IPS DF 4.7 (cell line): Measurements from ENCODE around the gene PAPOLB.

Source experiments
- DNase-seq: peaks from one replicate; pipeline ENCODE4 v3.0.0-alpha.2; 2013; ENCODE audit warnings: low spot score; ENCODE audit errors: extremely low read depth

PAPOLB gene

DNA sequence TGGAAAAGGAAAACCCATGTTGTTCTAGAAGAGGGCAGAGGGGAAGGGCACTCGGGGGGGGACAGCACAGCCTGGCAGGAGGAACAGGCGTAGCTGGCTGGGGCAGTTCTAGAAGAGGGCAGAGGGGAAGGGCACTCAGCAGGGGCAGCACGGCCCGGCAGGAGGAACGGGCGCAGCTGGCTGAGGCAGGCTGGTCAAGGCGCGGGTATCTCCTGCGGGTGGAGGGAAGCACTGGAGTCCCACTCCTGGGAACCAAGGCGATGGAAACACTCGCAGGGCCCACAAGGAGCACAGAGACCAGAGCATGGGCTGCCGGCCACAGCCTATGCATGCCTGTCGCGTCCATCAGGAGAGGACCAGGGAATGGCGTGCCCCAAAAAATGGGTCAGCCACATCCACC, 36.7 kb downstream of the PAPOLB start:
- DNase-seq = no peak

DNA sequence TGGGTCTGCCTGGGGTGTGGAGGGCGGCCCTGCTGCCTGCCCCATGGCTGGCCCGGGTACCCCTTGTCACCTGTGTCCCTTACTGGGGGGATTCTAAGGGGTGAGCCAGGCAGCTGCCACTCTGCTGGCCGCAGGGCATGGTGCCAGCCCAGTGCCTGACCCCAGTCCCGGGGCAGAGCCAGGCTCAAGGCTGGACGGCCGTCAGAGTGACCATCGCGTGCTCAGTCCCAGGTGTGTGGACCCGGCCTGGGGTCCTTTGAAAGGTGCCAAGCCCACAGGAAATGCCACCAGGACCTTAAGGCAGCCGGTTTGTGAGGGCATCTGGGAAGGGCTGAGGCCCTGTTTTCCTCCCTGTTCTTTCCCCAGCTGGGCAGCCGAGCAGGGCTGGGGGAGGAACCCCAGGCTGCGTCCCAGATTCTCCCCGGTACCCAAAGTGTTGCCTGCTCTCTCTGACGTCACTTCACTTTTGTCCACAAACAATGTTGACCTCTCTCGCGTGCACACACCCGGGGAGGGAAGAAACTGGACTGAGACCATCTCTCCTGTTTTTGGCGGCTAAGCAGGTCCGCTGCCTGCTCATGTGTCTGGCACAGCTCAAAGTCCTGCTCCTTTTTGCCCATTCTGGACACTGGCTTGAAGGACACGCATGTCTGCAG, 37.6 kb downstream of the PAPOLB start:
- DNase-seq = no peak

DNA sequence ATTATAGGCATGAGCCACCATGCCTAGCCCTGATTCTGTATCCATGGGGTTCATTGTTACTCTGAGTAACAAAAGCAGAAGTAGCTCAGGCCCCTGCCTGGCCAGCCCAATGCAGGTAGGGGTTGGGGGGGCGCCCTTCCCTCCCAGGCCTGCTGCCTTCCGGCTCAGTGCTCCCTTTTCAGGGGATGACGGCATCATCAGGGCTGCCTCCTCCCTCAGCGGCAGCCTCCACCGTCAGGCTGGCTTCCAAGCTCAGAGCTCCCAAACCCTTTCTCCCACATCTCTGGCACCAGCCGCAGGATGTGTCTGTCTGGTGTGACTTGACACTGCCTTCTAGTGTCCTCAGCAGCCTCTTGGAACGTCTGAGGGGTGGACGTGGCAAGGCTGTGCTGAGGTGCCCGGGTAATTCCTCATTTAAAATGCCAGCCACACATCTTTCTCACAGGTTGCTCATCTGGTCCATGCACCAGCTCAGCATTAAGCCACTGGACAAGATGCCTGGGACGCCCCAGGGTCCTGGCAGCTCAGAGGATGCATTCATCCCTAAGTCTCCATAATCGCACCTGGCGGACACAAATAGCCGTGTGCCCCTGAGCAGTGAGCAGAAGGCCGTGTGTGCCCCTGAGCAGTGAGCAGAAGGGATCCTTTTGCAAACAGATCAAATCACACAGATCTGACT, 38.2 kb downstream of the PAPOLB start:
- no peak for DNase-seq

DNA sequence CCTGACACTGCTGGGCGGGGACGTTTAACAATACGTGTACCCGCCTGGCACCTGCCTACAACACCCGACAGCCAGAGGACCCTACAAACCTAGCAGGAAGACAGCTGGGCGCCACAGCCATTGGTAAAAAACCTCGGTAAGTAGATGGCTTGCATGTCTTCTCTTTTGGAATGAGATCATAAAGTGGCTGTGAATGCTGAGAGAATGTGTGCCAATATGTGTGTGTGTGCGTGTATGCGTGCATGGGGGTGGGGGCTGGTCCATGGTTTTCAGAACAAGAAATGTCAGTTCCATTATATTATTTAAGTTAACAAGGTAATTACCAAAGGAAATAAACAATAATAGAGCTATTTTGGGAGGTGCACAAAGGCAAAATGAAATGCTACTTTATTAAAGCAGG, 39.2 kb downstream of the PAPOLB start:
- no peak for DNase-seq

DNA sequence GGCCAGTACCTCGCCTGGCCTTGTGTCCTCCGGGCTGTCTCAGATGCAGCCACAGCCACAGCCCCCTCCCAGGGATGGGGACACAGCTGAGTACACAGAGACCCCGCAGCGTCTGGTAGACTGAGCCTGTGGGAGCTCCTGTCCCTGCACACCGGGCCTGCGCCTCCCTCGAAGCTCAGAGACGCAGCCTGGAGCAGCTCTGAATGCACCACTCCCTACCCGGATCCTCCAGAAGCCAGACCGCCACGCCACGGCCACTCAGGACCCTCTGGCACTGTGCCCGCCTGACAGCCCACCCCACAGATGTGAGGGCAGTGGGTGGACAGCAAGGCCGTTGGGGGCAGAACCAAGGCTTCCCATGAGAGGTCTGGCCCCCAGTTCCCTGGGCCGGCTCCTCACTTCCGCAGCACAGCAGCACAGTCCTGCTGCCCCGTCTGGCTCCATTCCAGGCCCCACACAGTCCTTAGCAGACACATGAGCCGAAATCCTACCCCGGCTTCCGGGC, 40.8 kb downstream of the PAPOLB start:
- no peak for DNase-seq

DNA sequence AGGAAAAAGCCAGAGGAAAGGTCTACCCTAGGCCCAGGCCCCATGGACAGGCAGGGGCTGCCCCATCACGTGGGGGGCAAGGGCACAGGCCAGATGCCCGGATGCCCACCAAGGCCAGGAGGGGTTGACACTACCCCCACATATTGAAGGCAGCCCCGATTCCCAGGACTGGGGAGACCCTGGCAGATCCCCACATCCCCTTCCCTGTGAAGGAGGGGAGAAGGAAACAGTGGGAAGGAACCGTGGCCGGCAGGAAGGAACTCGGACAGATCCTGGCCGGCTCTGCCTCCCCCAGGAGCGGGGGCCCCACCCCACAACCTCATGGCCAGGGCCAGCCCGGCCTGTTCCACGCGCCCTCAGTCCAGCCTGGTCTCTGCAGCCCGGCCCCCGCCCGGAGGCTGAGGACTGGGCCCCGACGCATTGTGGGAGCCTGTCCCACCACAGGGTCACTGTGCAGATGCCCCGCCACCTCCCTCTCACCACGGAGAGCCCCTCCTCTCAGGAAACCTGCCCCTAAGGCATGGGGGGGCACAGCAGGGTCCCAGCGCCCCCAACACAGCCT, 41.3 kb downstream of the PAPOLB start:
- no peak for DNase-seq

DNA sequence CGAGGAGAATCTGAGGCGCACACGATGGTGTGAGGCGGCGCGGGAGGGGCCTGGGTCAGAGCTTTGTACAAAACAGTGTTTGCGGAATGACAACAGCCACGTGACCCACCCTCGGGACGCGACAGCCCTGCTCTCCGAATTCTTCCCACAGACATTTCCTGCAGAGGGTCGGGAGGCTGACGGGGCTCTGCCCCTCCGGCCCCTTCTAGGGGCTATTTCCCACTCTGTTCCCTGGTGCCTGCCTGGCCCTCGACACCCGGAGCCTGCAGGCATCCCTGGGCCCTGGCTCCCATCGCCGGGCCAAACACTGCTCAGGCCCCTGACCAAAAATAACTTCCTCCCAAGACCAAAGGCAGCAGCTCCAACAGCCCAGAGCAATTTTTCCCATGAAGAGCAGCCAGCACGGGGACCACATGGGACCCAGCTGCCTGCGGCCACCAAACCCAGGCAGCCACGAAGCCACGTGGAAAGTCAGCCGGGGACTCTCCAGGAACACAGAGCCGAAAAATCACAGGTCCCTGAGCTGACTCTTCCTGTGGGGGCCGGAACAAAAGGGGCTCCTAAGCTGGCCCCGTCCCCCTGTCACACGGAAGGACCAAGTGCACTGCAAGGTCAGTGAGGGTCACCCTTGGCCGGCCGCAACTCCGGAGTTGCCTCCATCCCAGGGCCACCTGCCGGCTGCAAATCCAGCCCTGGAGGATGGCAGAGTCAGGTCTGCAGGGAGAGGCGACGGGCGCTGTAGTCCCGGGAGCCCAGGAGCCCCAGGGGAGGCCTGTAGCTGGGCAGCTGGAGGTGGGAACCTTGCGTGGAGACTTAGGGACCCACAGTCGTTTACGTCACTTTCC, 42.0 kb downstream of the PAPOLB start:
- no peak for DNase-seq

DNA sequence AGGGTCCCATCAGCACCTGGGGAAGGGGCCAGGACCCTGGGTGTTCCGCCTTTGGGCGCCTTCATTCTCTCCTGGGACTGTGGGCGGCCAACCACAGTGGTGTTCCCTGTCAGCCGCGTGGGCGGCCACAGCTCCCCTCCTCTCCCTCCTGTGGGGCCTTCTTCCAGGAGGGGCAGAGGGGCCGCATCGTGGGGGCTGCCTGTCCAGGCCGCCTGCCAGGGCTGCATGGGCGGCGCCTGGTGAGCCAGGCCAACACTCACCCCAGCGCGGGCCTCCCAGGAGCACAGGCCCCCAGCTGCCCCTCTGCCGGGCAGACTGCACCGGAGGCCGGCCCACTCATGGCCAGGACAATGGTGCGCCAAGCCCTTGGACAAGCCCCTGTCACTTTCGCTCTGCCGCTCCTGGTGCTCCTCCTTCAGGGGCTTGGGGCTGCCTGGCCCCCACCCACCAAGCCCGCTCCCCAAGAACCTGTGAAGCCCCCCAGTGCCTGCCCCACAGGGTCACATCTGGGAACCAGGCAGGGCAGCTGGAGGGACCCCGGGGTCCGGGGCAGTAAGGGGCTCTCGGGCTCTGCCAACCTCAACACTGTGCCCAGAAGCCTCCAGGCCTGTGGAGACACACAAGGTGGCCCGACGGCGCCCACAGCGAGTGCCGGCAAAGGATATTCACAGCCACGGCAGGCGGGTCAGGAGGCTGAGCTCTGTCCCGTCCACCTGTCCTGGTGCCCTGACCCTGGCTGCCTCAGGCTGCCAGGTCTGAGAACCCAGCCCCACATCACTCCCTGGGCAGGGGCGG, 43.6 kb downstream of the PAPOLB start:
- no peak for DNase-seq

DNA sequence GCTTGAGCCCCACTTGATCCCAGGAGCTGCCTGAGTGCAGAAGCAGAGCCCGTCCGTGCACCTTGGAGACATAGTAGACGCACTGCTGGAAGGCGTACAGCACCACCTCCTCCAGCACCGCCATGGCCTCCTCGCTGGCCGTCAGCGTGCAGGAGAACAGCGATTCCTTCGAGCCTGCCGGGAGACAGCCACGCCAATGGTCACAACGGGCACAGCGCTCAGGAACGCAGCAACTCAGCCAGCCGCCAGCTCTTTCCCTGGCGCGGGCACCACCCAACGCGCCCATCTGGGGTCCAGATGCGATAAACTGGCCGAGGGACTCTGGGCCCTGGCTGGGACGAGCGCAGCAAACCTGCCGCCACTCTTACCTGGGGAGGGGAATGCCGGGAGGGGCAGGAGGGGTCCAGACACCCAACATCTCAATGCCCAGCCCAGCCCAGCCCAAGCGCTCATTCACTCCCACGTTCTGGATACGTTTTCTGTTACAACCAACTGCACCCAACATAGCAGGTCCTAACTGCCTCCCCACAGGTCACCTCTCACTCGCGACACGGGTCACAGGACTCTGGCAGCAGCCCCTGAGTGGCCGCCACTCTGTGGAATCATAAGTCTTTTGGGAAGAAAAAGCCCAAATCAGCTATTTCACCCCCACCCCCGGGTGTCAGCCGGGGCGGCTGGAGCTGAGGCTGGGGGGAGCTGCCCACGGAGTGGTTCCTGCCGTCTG, 44.5 kb downstream of the PAPOLB start:
- DNase-seq = no peak

DNA sequence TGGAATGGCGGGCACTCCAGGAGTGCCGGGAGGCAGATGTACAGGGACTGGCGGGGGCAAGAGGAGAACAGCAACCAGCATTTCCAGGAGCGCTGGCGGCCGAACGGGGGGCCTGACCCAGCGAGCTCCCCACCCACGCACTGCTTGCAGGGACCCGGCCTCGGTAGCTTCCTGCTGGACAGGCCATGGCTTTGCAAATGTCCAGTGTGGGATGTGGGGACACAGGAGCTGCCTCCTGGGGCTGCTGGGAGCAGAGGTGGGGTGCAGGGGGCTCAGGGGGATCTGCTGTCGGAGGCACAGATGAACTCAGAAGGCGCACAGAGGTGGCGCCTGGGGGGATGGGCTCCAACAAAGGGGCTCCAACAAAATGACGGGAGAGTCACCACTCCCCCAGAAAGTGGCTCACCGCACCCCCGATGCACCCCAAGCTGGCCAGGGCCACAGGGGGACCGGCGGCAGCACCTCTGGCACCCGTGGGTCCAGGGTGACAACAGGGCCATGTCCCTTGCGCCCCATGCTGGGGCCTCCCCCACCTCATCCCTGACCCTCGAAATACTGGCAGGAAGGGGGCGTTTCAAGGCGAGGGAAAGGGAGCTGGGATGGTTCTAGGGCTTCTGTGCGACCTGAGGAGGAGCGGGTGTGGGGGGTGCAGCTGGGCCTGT, 45.3 kb downstream of the PAPOLB start:
- no peak for DNase-seq

DNA sequence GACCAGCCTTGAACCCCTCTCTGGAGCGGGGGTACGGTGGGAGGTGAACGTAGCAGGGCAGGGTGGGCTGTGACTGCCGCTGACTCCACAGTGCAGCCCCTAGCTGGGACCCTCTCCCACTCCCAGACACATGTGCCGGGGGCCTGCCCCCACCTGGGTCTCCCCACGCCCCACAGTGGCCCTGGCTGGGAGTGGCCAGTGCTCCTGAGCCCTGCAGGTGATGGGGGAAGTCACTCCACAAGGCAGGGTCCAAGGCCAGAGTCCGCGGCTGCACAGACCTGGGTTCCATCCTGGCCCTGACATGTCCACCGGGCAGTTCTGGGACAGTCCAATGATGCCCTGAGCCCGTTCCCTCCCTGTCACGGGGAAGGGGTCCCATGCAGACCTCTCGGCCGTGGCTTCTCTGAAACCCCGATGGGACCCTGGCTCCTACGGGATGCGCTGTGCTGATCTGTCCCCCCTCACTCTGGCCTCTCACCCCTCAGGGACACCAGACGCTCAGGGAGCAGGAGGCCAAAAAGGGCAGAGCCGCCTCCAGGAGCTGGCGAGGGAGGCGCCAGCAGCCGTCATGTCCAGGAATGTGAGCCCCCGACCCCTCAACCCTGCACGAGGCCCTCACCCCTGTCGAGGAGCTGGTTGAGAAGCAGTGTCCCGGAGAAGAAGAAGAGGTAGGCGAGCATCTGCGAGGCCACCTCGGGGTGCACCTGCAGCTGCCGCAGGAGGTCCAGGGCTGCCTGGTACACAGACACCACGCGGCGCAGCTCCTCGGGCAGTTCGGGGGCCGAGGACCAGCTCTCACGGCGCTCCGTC, 46.0 kb downstream of the PAPOLB start:
- no peak for DNase-seq

DNA sequence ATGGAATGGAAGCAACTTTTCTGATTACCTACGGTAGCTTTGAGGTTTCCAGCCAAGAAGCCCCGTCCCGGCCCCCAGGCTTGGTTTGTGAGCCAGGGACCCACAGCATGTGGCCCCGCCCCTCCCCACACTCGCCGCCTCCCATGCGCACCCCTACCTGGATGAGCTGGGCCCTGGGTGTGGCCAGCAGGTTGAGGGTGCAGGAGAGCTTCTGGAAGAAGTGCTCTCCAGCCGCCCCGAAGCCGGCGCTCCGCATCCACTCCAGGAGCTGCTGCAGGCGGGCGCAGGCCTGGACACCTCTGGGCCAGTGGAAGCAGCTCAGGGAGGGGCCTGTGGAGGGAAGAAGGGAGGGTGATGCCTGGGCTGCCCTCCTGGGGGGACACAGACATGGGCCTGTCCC, 46.7 kb downstream of the PAPOLB start:
- no peak for DNase-seq

DNA sequence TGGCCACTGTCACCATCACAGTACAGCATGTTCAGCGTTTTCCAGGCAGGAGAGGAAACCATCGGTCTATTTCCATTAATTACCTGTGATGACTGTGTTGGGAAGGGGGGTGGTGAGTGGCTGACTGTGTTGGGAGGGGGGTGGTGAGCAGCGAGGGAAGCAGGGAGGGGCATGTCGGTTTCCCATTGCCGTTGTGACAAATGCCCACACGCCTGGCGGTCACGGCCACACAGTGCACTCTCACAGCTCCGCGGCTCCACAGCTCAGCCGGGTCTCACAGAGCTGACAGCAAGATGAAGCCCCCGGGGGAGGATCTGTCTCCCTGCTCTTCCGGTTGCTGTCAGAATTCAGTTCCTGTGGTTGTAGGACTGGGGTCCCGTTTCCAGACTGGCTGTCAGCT, 47.4 kb downstream of the PAPOLB start:
- DNase-seq = no peak

DNA sequence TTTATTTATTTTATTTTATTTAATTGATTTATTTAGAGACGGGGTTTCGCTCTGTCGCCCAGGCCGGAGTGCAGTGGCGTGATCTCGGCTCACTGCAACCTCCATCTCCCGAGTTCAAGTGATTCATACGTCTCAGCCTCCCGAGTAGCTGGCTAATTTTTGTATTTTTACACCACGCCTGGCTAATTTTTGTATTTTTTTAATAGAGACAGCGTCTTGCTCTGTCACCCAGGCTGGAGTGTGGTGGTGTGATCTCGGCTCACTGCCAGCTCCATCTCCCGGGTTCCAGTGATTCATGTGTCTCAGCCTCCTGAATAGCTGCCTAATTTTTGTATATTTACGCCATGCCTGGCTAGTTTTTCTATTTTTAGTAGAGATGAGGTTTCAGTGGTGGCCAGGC, 52.2 kb downstream of the PAPOLB start:
- DNase-seq = no peak

DNA sequence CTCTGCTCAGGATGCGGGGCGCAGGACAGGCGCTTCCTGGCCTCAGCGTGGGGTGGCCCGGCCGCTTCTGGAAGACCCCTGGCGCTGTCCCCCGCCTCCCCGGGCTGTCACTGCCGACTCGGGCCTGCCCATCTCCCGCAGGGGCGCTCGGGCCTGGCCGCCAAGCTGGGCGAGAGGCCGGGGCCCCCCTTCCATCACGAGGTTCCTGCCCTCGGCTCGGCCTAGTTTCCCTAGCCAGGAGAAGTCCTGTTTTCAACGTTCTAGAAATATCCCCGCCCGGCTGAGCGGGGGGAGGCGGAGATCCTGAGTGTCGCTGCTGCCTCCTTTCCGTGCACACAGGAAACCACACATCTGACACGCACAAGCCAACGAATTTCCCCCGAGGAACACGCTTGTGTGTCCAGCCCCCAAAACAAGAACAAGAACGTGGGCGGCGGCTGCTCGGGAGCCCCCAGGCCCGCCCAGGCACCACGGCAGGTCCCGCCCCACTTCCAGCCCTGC, 52.7 kb downstream of the PAPOLB start:
- no peak for DNase-seq

DNA sequence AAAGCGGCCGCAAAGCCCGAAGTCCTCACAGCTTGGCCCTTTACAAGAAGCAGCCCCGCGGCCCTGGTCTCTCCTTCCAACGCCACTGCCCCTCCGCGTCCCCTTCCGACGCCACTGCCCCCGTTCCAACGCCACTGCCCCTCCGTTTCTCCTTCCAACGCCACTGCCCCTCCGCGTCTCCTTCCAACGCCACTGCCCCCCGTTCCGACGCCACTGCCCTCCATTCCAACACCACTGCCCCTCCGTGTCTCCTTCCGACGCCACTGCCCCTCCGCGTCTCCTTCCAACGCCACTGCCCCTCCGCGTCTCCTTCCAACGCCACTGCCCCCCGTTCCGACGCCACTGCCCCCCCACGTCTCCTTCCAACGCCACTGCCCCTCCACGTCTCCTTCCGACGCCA, 53.3 kb downstream of the PAPOLB start:
- no peak for DNase-seq

DNA sequence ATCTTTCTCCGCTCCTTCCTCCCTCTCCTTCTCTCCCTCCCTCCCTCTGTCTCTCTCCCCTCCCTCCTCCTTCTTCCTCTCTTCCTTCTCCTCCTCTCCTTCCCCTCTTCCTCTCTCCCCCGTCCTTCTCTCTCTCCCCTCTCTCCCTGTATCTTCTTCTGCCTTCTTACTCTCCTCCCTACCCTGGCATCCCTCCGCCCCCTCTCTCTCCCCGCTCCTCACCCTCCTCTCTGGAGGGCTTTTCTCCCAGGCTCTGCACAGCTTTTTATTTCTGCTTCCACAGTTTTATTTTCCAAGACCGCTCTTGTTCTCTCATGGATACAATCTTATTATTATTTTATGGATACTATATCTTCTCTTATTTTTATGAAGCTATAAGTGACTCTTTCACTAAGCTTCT, 53.8 kb downstream of the PAPOLB start:
- no peak for DNase-seq
